HepG2 (cell line): ENCODE data around the gene SRBD1. TPM values are rescaled to one million over a fixed set of nuclear protein-coding genes. Genes with fewer than 3 reads are reported as not detected.

Experiments
- BCL6 ChIP-seq: IDR thresholded peaks from 2 replicates; pipeline ENCODE4 v1.6.1; 2016; ENCODE audit warnings: missing genetic modification reagents, missing compliant biosample characterization
- IRX3 ChIP-seq: sonication (generic); formaldehyde crosslinking; IDR thresholded peaks from 2 replicates; pipeline ENCODE4 v1.8.1; 2023; ENCODE audit warnings: mild to moderate bottlenecking, low read depth, missing genetic modification reagents, borderline replicate concordance
- SRY ChIP-seq: sonication (generic); formaldehyde crosslinking; IDR thresholded peaks from 2 replicates; pipeline ENCODE4 v1.8.0; 2022; ENCODE audit warnings: mild to moderate bottlenecking, missing genetic modification reagents
- ZMAT3 ChIP-seq: sonication (generic); formaldehyde crosslinking; conservative IDR thresholded peaks from 2 replicates; pipeline ENCODE4 v1.7.0; 2021; ENCODE audit warnings: missing genetic modification reagents
- ZNF543 ChIP-seq: sonication (generic); formaldehyde crosslinking; IDR thresholded peaks from 2 replicates; pipeline ENCODE4 v1.4.0; 2020; ENCODE audit warnings: mild to moderate bottlenecking, missing genetic modification reagents
- ZNF570 ChIP-seq: sonication (generic); formaldehyde crosslinking; IDR thresholded peaks from 2 replicates; pipeline ENCODE4 v1.4.0; 2020; ENCODE audit warnings: mild to moderate bottlenecking, missing genetic modification reagents, borderline replicate concordance
- ZSCAN29 ChIP-seq: sonication (generic); formaldehyde crosslinking; conservative IDR thresholded peaks from 2 replicates; pipeline ENCODE4 v1.4.0; 2020; ENCODE audit warnings: mild to moderate bottlenecking, missing genetic modification reagents
- polyA plus RNA-seq, 8 experiments: library from polyadenylated mRNA; depleted of rRNA in 3 of 8; stranded (reverse) in 7 of 8; unstranded in 1 of 8; fragments of >200 nt; fragmentation: Illumina TruSeq in 4 of 8; extraction: Trizol in 4 of 8; gene quantifications; 2 replicates each; pipeline versions ENCODE4 v1.2.1 to v1.2.3, GENCODE V29; 2011 to 2016; ENCODE audit warnings: low read depth in 4 of 8, missing spikeins in 1 of 8, mixed read lengths in 1 of 8; ENCODE audit not compliant: insufficient read depth in 1 of 8
- total RNA-seq, 5 experiments: library from RNA; depleted of rRNA; stranded (reverse); fragments of >200 nt; fragmentation: Illumina TruSeq; extraction: Trizol; gene quantifications; 2 replicates each; pipeline ENCODE4 v1.2.3, GENCODE V29; 2016; ENCODE audit warnings: low read depth in 1 of 5
- TF ChIP-seq, protein P1 (sequence below): sonication (generic); formaldehyde crosslinking; IDR thresholded peaks from 2 replicates; pipeline ENCODE4 v1.4.0; 2020; ENCODE audit warnings: missing genetic modification reagents, borderline replicate concordance
- TF ChIP-seq, protein P2 (sequence below): fragments of 450-650 bp; IDR thresholded peaks from 2 replicates; pipeline ENCODE4 v1.6.1; 2017
- TF ChIP-seq, protein P3 (sequence below): sonication (generic); formaldehyde crosslinking; IDR thresholded peaks from 2 replicates; pipeline ENCODE4 v1.5.0; 2020; ENCODE audit warnings: mild to moderate bottlenecking, missing genetic modification reagents
- TF ChIP-seq, protein P4 (sequence below): sonication (generic); formaldehyde crosslinking; IDR thresholded peaks from 2 replicates; pipeline ENCODE4 v1.5.0; 2020; ENCODE audit warnings: missing genetic modification reagents
- TF ChIP-seq, protein P5 (sequence below): sonication (generic); formaldehyde crosslinking; IDR thresholded peaks from 2 replicates; pipeline ENCODE4 v1.4.0; 2020; ENCODE audit warnings: missing genetic modification reagents
- TF ChIP-seq, protein P6 (sequence below): sonication (generic); formaldehyde crosslinking; IDR thresholded peaks from 2 replicates; pipeline ENCODE4 v1.4.0; 2020; ENCODE audit warnings: low read depth, missing genetic modification reagents

SRBD1 gene
- total and polyA plus RNA-seq, 2 of the 13 experiments (the other 11 are each of a cell fraction or from before 2014, with no cell fraction given), result 3.2 to 23.9 TPM

DNA sequence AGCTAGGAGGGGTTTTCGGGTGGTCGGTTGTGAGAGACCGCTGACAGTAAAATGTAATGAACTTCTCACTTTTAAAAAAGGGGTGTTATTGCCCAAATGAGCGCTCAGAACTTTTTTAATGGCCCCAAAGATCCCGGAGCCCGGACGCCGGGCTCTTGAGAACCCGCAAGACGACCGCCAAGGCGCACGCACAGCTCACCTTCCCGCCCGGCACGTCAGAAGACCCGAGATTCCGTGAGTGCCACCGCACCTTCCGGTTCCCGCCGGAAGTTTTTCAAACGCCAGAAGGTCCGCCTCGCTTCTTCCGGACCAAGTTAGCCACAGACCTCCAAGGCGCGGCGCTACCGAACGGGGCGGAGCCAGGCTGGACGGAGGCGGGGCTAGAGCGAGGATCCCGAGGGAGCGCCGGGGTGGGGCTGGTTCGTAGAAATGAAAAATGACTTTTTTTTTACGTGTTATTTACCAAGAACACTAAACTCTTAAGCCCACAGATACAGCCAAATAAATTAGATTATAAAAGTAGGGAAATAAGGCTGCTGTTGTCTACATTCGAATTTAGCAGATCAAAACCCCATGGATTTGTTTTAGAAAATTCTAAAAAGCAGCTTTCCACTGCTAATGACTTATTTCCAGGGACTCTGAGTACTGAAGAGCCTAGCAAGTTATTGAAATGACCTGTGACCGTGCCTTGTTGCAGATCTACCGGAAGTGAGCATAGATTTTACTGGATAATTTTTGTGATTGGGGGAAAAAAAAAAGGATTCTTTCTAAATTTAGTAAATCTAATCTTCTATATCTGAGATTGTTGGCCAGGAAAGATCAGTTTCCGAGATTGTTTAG, at the start of gene SRBD1 (continued):
- TF ChIP-seq, protein P1, sequence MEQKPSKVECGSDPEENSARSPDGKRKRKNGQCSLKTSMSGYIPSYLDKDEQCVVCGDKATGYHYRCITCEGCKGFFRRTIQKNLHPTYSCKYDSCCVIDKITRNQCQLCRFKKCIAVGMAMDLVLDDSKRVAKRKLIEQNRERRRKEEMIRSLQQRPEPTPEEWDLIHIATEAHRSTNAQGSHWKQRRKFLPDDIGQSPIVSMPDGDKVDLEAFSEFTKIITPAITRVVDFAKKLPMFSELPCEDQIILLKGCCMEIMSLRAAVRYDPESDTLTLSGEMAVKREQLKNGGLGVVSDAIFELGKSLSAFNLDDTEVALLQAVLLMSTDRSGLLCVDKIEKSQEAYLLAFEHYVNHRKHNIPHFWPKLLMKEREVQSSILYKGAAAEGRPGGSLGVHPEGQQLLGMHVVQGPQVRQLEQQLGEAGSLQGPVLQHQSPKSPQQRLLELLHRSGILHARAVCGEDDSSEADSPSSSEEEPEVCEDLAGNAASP, result peak; percentile 67
- TF ChIP-seq ZSCAN29, result no peak
- TF ChIP-seq, protein P2, sequence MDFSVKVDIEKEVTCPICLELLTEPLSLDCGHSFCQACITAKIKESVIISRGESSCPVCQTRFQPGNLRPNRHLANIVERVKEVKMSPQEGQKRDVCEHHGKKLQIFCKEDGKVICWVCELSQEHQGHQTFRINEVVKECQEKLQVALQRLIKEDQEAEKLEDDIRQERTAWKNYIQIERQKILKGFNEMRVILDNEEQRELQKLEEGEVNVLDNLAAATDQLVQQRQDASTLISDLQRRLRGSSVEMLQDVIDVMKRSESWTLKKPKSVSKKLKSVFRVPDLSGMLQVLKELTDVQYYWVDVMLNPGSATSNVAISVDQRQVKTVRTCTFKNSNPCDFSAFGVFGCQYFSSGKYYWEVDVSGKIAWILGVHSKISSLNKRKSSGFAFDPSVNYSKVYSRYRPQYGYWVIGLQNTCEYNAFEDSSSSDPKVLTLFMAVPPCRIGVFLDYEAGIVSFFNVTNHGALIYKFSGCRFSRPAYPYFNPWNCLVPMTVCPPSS, result no peak
- TF ChIP-seq, protein P3, sequence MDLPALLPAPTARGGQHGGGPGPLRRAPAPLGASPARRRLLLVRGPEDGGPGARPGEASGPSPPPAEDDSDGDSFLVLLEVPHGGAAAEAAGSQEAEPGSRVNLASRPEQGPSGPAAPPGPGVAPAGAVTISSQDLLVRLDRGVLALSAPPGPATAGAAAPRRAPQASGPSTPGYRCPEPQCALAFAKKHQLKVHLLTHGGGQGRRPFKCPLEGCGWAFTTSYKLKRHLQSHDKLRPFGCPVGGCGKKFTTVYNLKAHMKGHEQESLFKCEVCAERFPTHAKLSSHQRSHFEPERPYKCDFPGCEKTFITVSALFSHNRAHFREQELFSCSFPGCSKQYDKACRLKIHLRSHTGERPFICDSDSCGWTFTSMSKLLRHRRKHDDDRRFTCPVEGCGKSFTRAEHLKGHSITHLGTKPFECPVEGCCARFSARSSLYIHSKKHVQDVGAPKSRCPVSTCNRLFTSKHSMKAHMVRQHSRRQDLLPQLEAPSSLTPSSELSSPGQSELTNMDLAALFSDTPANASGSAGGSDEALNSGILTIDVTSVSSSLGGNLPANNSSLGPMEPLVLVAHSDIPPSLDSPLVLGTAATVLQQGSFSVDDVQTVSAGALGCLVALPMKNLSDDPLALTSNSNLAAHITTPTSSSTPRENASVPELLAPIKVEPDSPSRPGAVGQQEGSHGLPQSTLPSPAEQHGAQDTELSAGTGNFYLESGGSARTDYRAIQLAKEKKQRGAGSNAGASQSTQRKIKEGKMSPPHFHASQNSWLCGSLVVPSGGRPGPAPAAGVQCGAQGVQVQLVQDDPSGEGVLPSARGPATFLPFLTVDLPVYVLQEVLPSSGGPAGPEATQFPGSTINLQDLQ (CRISPR knock-in tag), result no peak
- TF ChIP-seq ZNF543, result peak; percentile 76; the same call in 1 of the 2 replicates
- TF ChIP-seq, protein P4, sequence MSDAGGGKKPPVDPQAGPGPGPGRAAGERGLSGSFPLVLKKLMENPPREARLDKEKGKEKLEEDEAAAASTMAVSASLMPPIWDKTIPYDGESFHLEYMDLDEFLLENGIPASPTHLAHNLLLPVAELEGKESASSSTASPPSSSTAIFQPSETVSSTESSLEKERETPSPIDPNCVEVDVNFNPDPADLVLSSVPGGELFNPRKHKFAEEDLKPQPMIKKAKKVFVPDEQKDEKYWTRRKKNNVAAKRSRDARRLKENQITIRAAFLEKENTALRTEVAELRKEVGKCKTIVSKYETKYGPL (CRISPR knock-in tag), result no peak
- TF ChIP-seq, protein P5, sequence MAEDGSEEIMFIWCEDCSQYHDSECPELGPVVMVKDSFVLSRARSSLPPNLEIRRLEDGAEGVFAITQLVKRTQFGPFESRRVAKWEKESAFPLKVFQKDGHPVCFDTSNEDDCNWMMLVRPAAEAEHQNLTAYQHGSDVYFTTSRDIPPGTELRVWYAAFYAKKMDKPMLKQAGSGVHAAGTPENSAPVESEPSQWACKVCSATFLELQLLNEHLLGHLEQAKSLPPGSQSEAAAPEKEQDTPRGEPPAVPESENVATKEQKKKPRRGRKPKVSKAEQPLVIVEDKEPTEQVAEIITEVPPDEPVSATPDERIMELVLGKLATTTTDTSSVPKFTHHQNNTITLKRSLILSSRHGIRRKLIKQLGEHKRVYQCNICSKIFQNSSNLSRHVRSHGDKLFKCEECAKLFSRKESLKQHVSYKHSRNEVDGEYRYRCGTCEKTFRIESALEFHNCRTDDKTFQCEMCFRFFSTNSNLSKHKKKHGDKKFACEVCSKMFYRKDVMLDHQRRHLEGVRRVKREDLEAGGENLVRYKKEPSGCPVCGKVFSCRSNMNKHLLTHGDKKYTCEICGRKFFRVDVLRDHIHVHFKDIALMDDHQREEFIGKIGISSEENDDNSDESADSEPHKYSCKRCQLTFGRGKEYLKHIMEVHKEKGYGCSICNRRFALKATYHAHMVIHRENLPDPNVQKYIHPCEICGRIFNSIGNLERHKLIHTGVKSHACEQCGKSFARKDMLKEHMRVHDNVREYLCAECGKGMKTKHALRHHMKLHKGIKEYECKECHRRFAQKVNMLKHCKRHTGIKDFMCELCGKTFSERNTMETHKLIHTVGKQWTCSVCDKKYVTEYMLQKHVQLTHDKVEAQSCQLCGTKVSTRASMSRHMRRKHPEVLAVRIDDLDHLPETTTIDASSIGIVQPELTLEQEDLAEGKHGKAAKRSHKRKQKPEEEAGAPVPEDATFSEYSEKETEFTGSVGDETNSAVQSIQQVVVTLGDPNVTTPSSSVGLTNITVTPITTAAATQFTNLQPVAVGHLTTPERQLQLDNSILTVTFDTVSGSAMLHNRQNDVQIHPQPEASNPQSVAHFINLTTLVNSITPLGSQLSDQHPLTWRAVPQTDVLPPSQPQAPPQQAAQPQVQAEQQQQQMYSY (CRISPR knock-in tag), result 0 out of 2 replicates have a peak, but pooled peaks have one; percentile 20
- TF ChIP-seq SRY (CRISPR knock-in tag), result no peak
- TF ChIP-seq IRX3 (CRISPR knock-in tag), result no peak
- TF ChIP-seq, protein P6, sequence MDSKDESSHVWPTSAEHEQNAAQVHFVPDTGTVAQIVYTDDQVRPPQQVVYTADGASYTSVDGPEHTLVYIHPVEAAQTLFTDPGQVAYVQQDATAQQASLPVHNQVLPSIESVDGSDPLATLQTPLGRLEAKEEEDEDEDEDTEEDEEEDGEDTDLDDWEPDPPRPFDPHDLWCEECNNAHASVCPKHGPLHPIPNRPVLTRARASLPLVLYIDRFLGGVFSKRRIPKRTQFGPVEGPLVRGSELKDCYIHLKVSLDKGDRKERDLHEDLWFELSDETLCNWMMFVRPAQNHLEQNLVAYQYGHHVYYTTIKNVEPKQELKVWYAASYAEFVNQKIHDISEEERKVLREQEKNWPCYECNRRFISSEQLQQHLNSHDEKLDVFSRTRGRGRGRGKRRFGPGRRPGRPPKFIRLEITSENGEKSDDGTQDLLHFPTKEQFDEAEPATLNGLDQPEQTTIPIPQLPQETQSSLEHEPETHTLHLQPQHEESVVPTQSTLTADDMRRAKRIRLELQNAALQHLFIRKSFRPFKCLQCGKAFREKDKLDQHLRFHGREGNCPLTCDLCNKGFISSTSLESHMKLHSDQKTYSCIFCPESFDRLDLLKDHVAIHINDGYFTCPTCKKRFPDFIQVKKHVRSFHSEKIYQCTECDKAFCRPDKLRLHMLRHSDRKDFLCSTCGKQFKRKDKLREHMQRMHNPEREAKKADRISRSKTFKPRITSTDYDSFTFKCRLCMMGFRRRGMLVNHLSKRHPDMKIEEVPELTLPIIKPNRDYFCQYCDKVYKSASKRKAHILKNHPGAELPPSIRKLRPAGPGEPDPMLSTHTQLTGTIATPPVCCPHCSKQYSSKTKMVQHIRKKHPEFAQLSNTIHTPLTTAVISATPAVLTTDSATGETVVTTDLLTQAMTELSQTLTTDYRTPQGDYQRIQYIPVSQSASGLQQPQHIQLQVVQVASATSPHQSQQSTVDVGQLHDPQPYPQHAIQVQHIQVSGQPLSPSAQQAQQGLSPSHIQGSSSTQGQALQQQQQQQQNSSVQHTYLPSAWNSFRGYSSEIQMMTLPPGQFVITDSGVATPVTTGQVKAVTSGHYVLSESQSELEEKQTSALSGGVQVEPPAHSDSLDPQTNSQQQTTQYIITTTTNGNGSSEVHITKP (CRISPR knock-in tag), result no peak
- no peak; the same call in 1 of the 2 replicates for TF ChIP-seq ZMAT3 (CRISPR knock-in tag)
- peak; percentile 89 for TF ChIP-seq BCL6
- no peak for TF ChIP-seq ZNF570
